GM18507 (cell line): ENCODE measurements around the gene KRT71.
"Not testable (repeated sequence)": the region's sequence is repeated elsewhere in the genome, so short reads cannot be mapped to it uniquely, and the experiment has no call there.

Experiments used
- DNase-seq: peaks from one replicate; pipeline ENCODE4 v3.0.0; 2011; ENCODE audit warnings: low read depth; ENCODE audit not compliant: insufficient read length; ENCODE audit errors: extremely low spot score
- FAIRE-seq: peaks from 2 replicates; lab custom pipeline; 2011; peaks lifted over from hg19 to GRCh38; lab: Jason Lieb, UNC

Gene KRT71

GRCh38 chr12:52552681-52553195 lies at the start of gene KRT71:
KRT71 (minus strand) TSS chr12:52553145; CDS start chr12:52553077, 68 bp downstream.
- no peak for FAIRE-seq
- no peak for DNase-seq

DNA sequence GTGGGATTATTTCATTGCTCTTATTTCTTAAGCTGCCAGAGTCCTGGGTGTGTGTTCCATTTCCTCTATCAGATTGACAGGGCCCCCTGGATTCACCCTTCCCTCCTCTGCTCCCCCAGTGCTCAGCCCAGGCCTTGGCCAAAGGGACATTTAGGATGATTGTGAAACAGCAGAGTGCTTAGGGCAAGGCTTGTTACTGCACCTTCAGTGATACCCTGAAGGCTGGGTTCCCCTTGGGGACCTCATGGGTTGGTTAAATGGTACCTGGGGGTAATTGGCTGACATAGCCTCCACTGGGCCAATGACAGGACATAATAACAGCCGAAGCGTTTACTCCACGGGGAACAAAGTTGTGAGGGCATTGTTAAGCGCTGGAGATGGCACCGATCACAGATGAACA lies 49.6 kb upstream of the KRT71 start:
- FAIRE-seq: no peak
- DNase-seq: no peak

- FAIRE-seq (no peak), DNase-seq (no peak)
These were observed 48.7 kb upstream of the KRT71 start for GRCh38 chr12:52601671-52602070.

- FAIRE-seq: no peak
- no peak for DNase-seq
These were observed 48.1 kb upstream of the KRT71 start, which contains the start of gene KRT72 for GRCh38 chr12:52600941-52601481. KRT72 (minus strand) TSS chr12:52601463; CDS start chr12:52601452, 11 bp downstream.

- no peak for FAIRE-seq
- no peak for DNase-seq
These were observed 47.5 kb upstream of the KRT71 start for GRCh38 chr12:52600475-52600874.

DNA sequence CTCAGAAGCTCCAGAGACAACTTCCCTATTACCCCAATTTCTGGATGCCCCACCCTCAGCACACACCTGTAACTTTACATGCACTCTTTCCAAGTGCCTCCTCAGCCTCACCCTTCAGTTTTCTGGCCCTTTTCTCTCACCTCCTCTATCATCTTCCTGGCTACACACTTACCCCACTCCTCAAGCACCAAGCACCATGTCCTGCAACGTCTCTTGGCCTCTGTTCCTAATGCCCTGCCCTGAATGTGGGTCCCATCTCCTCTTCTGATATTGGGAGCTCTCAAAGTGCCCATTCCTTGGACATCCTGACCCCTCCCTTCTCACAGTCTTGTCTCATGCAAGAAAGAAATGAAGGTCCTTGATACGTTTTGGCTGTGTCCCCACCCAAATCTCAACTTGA lies 47.1 kb upstream of the KRT71 start:
- no peak for FAIRE-seq
- no peak for DNase-seq

DNA sequence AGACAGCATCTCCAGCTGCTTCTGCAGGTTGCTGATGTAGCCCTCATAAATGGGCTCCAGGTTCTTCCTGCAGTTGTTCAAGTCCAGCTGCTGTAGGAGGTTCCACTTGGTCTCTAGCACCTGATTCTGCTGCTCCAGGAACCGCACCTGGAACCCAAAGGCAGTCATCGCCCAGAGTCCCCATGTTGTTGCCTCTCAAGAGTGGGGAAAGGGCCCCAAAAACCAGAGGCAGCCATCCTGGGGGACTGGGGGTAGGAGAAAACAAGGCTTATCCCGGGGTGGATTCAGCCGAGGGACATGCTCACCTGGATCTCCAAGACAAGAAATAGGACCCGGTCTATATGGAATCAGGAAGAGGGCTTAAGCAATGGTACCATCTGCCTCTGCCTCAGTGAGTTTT lies 46.0 kb upstream of the KRT71 start:
- FAIRE-seq (no peak), DNase-seq (no peak)

GRCh38 chr12:52594237-52594636 lies 41.3 kb upstream of the KRT71 start:
- not testable (repeated sequence) for DNase-seq, FAIRE-seq

DNA sequence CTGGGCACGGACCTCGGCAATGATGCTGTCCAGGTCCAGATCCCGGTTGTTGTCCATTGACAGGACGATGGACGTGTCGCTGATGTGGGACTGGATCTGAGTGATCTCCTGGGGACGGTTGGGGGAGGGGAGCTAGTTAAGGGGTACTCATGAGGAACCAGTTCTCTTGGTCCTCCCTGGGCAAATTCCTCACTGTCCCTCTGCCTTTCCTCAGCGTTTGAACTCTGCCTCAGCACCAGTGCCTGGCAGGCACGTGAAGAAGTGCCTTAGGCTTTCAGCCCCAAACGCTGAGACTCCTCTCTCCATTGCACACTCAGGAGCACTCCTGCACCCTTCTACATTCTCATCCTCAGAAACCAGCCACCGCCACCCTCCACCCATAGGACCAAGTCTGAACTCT lies 38.6 kb upstream of the KRT71 start:
- DNase-seq (no peak), FAIRE-seq (no peak)

GRCh38 chr12:52590021-52590420 lies 37.1 kb upstream of the KRT71 start:
- DNase-seq (no peak), FAIRE-seq (no peak)

GRCh38 chr12:52587563-52587962 lies 34.6 kb upstream of the KRT71 start:
- FAIRE-seq (no peak), DNase-seq (no peak)

GRCh38 chr12:52585946-52586345 lies 33.0 kb upstream of the KRT71 start:
- FAIRE-seq: no peak
- no peak for DNase-seq

DNA sequence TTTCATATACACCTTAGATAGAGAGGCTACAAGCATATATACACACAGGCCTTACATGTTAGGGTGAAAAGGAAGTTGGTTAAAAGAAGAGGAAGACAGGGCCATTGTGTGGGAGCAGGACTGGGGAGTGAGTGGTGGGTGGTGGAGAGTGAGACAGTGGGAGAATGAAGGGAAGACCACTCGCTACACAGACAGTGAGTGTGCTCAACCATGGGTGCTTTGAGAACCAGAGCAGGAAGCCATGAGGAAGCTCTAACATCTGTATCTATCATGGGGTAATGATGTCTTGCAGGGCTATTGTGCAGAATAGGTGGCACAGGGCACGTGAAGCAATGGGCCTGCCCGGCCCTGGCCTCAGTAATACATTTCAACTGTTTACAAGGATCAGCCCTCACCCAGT lies 32.1 kb upstream of the KRT71 start:
- FAIRE-seq: no peak
- DNase-seq: no peak

GRCh38 chr12:52584156-52584682 lies 31.3 kb upstream of the KRT71 start:
- DNase-seq (no peak), FAIRE-seq (no peak)

DNA sequence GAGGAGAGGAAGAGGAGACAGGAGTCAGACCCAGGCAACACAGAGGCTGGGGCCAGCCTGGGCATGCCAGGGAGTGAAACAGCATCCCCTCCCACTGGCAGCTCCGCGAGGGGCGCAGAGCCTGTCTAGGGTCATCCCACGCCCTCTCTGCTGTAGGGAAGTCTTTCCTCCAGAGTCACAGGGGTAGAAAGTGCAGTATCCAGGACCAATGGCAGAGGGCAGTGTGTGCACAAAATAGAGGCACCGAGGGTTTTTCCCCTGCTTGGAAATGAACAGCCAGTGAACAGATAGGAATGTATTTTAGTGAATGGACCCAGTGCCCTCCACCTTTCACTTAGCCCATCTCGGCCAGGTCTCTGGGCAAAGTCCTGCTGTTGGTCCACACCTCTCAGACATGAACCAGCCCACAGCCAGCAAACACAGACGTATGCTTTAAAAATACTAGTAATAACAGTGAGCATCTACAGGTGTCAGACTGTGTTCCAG lies 30.1 kb upstream of the KRT71 start:
- peak; percentile 30 for DNase-seq
- FAIRE-seq: no peak

DNA sequence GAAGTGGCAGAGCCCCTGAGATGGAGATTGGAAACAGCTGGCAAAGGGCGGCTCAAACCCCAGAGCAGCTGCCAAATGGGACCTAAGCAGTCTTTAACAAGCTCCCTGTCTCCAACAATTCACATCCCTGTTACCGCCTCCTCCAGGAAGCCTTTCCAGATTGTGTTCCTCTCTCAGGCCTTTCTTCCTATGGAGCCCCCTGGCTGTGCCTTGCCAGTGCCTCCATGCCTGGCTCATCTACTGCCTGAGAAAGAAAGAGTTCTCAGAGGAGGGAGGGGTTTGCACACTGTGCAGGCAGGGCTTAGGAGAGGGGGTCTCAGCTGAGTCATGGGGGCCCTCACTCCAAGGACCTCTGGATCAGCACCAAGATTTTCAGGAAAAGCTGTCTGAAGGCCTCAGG lies 29.5 kb upstream of the KRT71 start:
- FAIRE-seq (no peak), DNase-seq (no peak)

- FAIRE-seq (no peak), DNase-seq (no peak)
These were observed 28.5 kb upstream of the KRT71 start for GRCh38 chr12:52581481-52581880.

GRCh38 chr12:52581066-52581465 lies 28.1 kb upstream of the KRT71 start:
- FAIRE-seq: no peak
- no peak for DNase-seq

- FAIRE-seq: no peak
- no peak for DNase-seq
These were observed 27.6 kb upstream of the KRT71 start for GRCh38 chr12:52580496-52580895.

- DNase-seq: no peak
These were observed 26.8 kb upstream of the KRT71 start for GRCh38 chr12:52579468-52580465.

More at GRCh38 chr12:52579468-52580465, 26.8 kb upstream of the KRT71 start:
- no peak for FAIRE-seq
